ENCODE data around the gene MYO5A. TPM values are rescaled to one million over a fixed set of nuclear protein-coding genes. Genes with fewer than 3 reads are reported as not detected.

The MYO5A gene
- polyA plus RNA-seq, 1 donor (not counting 4 experiments of a cell fraction or from before 2014, with no cell fraction given), result 53.8 TPM

DNA sequence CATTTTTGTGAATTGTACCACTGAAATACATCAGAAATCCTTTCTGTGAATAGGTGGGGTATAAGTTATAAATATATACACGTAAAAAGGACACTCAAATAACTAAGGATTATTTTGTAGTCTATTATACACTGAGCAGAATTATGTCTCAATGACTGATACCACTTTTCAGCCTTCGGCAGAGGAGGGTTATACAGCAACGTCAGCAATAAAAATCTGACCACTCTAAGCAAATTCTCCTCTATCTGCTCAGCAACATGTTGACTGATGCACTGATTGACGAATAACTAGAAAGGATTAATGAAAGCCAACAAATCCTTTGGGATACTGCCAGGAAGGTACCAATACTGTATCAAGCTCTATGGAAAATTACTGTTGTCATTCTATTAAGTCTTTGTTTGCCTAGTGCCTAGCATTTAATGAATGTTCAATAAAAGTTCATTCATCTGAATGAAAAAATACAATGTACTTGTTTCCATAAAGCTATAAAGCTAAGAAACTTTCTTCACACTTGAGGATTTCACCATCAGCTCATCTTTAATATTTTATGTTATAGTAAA, 34.9 kb upstream of the MYO5A start:
- no peak overlapping the region for H2AFZ ChIP-seq (ENCODE audit: control insufficient read depth, low read length)
- DNase-seq (ENCODE audit: low read depth, low spot score) (no peak), FAIRE-seq (no peak)
- no peaks in the 10 kb centered on the region for H3K27me3 ChIP-seq (ENCODE audit: control insufficient read depth, extremely low read depth, insufficient read depth, low read length)
- H3K27ac ChIP-seq (ENCODE audit: control insufficient read depth, insufficient read depth, low read length), result no peak overlapping the region
- dilution Hi-C loops (cut with MboI; ENCODE audit: extremely low pct_ligation_motif_present, low sequenced_read_pairs), result no loop called here
- H3K4me2 ChIP-seq (ENCODE audit: control insufficient read depth, extremely low read depth, insufficient read depth, low read depth, low read length), result no peak overlapping the region
- no peaks in the 10 kb centered on the region for H3K9me1 ChIP-seq (ENCODE audit: control insufficient read depth, extremely low read depth, insufficient read depth, low read length)
- H3K9me3 ChIP-seq (ENCODE audit: control insufficient read depth, low read depth, low read length), result no peaks in the 10 kb centered on the region
- peaks cover 100% of the 10 kb centered on the region for H3K79me2 ChIP-seq (ENCODE audit: control insufficient read depth, insufficient read depth, low read length)
- no peak overlapping the region for H3K9ac ChIP-seq (ENCODE audit: control insufficient read depth, extremely low read depth, insufficient read depth, low read length)
- H3K36me3 ChIP-seq (ENCODE audit: control insufficient read depth in 2 of 2, extremely low read depth in 1 of 2, insufficient read depth in 2 of 2, low read length in 2 of 2), result peaks cover 0 to 4% of the 10 kb centered on the region in 2 experiments
- no peak overlapping the region for H3K4me3 ChIP-seq (ENCODE audit: control insufficient read depth in 2 of 3, extremely low read depth in 1 of 3, insufficient read depth in 2 of 3, low read depth in 1 of 3, low read length in 3 of 3)
- peaks cover 32% of the 10 kb centered on the region for H3K4me1 ChIP-seq (ENCODE audit: control insufficient read depth, extremely low read depth, insufficient read depth, low read length)
- TF ChIP-seq CTCF (optimal IDR thresholded peaks at IDR 0.05 in 1 of 3, IDR thresholded peaks at IDR 0.05 in 1 of 3, conservative IDR thresholded peaks at IDR 0.05 in 1 of 3; ENCODE audit: extremely low read depth in 1 of 3, insufficient read depth in 2 of 3, low read length in 3 of 3), result no peak
- TF ChIP-seq EZH2 (IDR thresholded peaks at IDR 0.05; ENCODE audit: low read length), result no peak
- peaks cover 12% of the 10 kb centered on the region for H4K20me1 ChIP-seq (ENCODE audit: control insufficient read depth, extremely low read depth, insufficient read depth, low read length)

DNA sequence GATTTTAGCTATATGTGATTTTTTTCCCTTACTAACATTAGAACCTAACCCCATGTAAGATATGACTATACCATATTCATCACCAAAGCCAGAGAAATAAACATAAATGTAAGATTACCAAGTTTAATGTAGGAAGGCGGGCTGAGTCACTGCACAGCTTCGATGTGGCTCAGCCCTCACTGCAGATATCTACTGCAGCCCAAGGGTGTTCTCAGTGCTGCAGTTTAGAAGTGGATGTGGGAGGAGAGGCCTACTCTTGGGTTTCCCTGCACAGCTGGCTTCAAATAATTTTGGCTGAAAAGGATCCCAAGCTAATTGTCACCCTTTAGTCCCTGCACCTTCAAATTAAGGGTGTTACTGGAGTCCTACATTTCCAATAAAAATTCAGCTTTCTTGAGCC, 30.9 kb upstream of the MYO5A start:
- peaks cover 4% of the 10 kb centered on the region for H4K20me1 ChIP-seq (ENCODE audit: control insufficient read depth, extremely low read depth, insufficient read depth, low read length)
- dilution Hi-C loops (cut with MboI; ENCODE audit: extremely low pct_ligation_motif_present, low sequenced_read_pairs), result no loop called here
- FAIRE-seq, result peak; percentile 34

More for the DNA sequence above, 30.9 kb upstream of the MYO5A start:
- Histone ChIP-seq H3K27ac (ENCODE audit: control insufficient read depth, insufficient read depth, low read length) (peak overlapping the region; percentile 38), H3K4me1 (ENCODE audit: control insufficient read depth, extremely low read depth, insufficient read depth, low read length) (peaks cover 33% of the 10 kb centered on the region), H3K27me3 (ENCODE audit: control insufficient read depth, extremely low read depth, insufficient read depth, low read length) (no peaks in the 10 kb centered on the region), H3K4me3 (ENCODE audit: control insufficient read depth in 2 of 3, extremely low read depth in 1 of 3, insufficient read depth in 2 of 3, low read depth in 1 of 3, low read length in 3 of 3) (no peak overlapping the region), H2AFZ (ENCODE audit: control insufficient read depth, low read length) (no peak overlapping the region), H3K9ac (ENCODE audit: control insufficient read depth, extremely low read depth, insufficient read depth, low read length) (no peak overlapping the region), H3K9me3 (ENCODE audit: control insufficient read depth, low read depth, low read length) (no peaks in the 10 kb centered on the region), H3K79me2 (ENCODE audit: control insufficient read depth, insufficient read depth, low read length) (peaks cover 92% of the 10 kb centered on the region), H3K9me1 (ENCODE audit: control insufficient read depth, extremely low read depth, insufficient read depth, low read length) (no peaks in the 10 kb centered on the region), H3K4me2 (ENCODE audit: control insufficient read depth, extremely low read depth, insufficient read depth, low read depth, low read length) (peak overlapping the region; percentile 11), H3K36me3 (ENCODE audit: control insufficient read depth in 2 of 2, extremely low read depth in 1 of 2, insufficient read depth in 2 of 2, low read length in 2 of 2) (peaks cover 2 to 7% of the 10 kb centered on the region in 2 experiments)
- TF ChIP-seq CTCF (optimal IDR thresholded peaks at IDR 0.05 in 1 of 3, IDR thresholded peaks at IDR 0.05 in 1 of 3, conservative IDR thresholded peaks at IDR 0.05 in 1 of 3; ENCODE audit: extremely low read depth in 1 of 3, insufficient read depth in 2 of 3, low read length in 3 of 3) (no peak), EZH2 (IDR thresholded peaks at IDR 0.05; ENCODE audit: low read length) (no peak)
- no peak for DNase-seq (ENCODE audit: low read depth, low spot score)
